ENCODE measurements around the gene TENM4.

Gene TENM4

DNA sequence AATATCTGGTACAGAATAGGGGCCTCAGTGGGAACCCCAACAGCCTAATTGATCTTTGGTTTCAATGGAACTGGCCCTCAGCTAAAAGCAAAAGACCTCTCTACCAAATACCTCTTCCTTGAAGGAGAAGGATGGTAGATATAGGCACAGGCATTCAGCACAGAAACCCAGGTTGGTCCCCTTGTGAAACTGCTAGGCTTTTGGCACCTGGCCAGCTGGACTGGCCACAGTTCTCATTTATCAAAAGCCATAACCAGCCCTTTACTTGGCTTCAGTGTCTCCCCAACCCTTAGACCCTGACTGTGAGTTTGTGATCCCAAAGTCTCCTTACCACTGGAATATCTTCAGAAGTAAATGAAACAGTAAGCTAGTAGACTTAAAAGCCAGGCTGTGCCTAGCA lies 152.9 kb downstream of the TENM4 start:
- Histone ChIP-seq H3K4me3 (ENCODE audit: low read length) (no peak overlapping the region), H3K9me3 (ENCODE audit: control insufficient read depth, insufficient read depth, low read length) (no peaks in the 10 kb centered on the region), H3K79me2 (ENCODE audit: control insufficient read depth, low read length) (no peaks in the 10 kb centered on the region), H3K27ac (ENCODE audit: low read depth, low read length) (no peak overlapping the region), H3K27me3 (ENCODE audit: control insufficient read depth, low read length) (no peaks in the 10 kb centered on the region), H3K4me2 (ENCODE audit: low read length) (no peak overlapping the region), H4K20me1 (ENCODE audit: control insufficient read depth, insufficient read depth, low read depth, low read length) (no peaks in the 10 kb centered on the region), H3F3A (ENCODE audit: control insufficient read depth, insufficient read depth) (no peaks in the 10 kb centered on the region), H3K36me3 (ENCODE audit: control insufficient read depth, low read length) (no peaks in the 10 kb centered on the region), H3K4me1 (ENCODE audit: control insufficient read depth, low read length) (no peaks in the 10 kb centered on the region), H3K9me2 (replicated peaks; ENCODE audit: control insufficient read depth, low read length) (no peaks in the 10 kb centered on the region)
- no peak for TF ChIP-seq EZH2phosphoT487 (IDR thresholded peaks at IDR 0.05; ENCODE audit: borderline replicate concordance, low read length)
- no peak for TF ChIP-seq CTCF (IDR thresholded peaks at IDR 0.05; ENCODE audit: low read depth, low read length, poor library complexity, severe bottlenecking)

GRCh38 chr11:79285756-79286155 lies 155.1 kb downstream of the TENM4 start:
- TF ChIP-seq EZH2phosphoT487 (IDR thresholded peaks at IDR 0.05; ENCODE audit: borderline replicate concordance, low read length) (no peak), CTCF (IDR thresholded peaks at IDR 0.05; ENCODE audit: low read depth, low read length, poor library complexity, severe bottlenecking) (no peak)
- Histone ChIP-seq H3K9me3 (ENCODE audit: control insufficient read depth, insufficient read depth, low read length) (no peaks in the 10 kb centered on the region), H3K27me3 (ENCODE audit: control insufficient read depth, low read length) (no peaks in the 10 kb centered on the region), H3K79me2 (ENCODE audit: control insufficient read depth, low read length) (no peaks in the 10 kb centered on the region), H3K4me2 (ENCODE audit: low read length) (no peak overlapping the region), H3K4me3 (ENCODE audit: low read length) (no peak overlapping the region), H3K9me2 (replicated peaks; ENCODE audit: control insufficient read depth, low read length) (no peaks in the 10 kb centered on the region), H3K4me1 (ENCODE audit: control insufficient read depth, low read length) (no peaks in the 10 kb centered on the region), H3K27ac (ENCODE audit: low read depth, low read length) (no peak overlapping the region), H3K36me3 (ENCODE audit: control insufficient read depth, low read length) (no peaks in the 10 kb centered on the region), H3F3A (ENCODE audit: control insufficient read depth, insufficient read depth) (no peaks in the 10 kb centered on the region), H4K20me1 (ENCODE audit: control insufficient read depth, insufficient read depth, low read depth, low read length) (no peaks in the 10 kb centered on the region)

DNA sequence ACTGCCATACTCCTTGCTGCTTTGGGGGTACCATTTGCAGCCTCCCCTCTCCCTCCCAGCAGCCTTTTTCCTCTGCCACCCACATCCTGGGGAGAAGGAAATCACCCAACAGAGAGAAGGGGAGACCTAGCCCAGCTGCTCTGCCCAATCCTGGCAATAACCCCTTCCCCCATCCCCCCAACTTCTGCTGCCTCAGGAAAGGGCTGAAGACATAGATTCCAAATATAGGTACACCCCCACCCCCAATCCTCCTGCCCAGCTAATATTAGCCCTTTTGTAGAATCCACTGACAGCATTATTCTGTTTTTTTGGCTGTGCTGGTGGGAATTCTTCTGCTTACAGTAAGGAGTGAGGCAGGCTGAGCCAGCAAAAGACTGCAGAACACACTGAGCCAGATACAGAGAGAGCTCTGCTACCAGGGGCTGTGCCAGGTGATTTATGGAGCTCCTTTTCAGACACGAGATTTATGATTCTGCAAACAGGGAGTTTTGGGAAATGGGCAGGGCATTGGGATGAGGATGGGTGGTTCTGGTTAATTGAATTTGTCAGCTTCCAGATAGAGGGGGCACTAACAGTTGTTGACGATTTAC lies 164.0 kb downstream of the TENM4 start:
- H3K4me3 ChIP-seq (ENCODE audit: low read length), result no peak overlapping the region
- no peak overlapping the region for H3K4me2 ChIP-seq (ENCODE audit: low read length)
- no peak overlapping the region for H3K27ac ChIP-seq (ENCODE audit: low read depth, low read length)
- H3K9me2 ChIP-seq (replicated peaks; ENCODE audit: control insufficient read depth, low read length), result no peaks in the 10 kb centered on the region
- no peaks in the 10 kb centered on the region for H3K9me3 ChIP-seq (ENCODE audit: control insufficient read depth, insufficient read depth, low read length)
- no peaks in the 10 kb centered on the region for H3K36me3 ChIP-seq (ENCODE audit: control insufficient read depth, low read length)
- no peaks in the 10 kb centered on the region for H3F3A ChIP-seq (ENCODE audit: control insufficient read depth, insufficient read depth)
- TF ChIP-seq CTCF (IDR thresholded peaks at IDR 0.05; ENCODE audit: low read depth, low read length, poor library complexity, severe bottlenecking), result no peak
- TF ChIP-seq EZH2phosphoT487 (IDR thresholded peaks at IDR 0.05; ENCODE audit: borderline replicate concordance, low read length), result no peak
- H4K20me1 ChIP-seq (ENCODE audit: control insufficient read depth, insufficient read depth, low read depth, low read length), result no peaks in the 10 kb centered on the region
- H3K27me3 ChIP-seq (ENCODE audit: control insufficient read depth, low read length), result no peaks in the 10 kb centered on the region
- no peaks in the 10 kb centered on the region for H3K79me2 ChIP-seq (ENCODE audit: control insufficient read depth, low read length)
- H3K4me1 ChIP-seq (ENCODE audit: control insufficient read depth, low read length), result no peaks in the 10 kb centered on the region

All from DOHH2 (cell line).